GM13977 (cell line): ENCODE measurements around the gene SIAH2.

Experiments used
- DNase-seq: peaks from one replicate; pipeline ENCODE4 v3.0.0; 2012; ENCODE audit warnings: low spot score
- in situ Hi-C: fragments of 300-500 bp; cut with MboI; formaldehyde crosslinking; loops from one replicate; pipeline ENCODE4 v1.12.0; 2022; ENCODE audit warnings: low sequenced_read_pairs, low pct_unique_long_range_greater_than_20kb, mixed read lengths, inconsistent platforms; ENCODE audit not compliant: unreplicated experiment
- TF ChIP-seq, protein P1 (sequence below): IDR thresholded peaks from 2 replicates; pipeline ENCODE4 v1.5.1; 2012; ENCODE audit warnings: mild to moderate bottlenecking, control low read depth; ENCODE audit not compliant: insufficient read depth; ENCODE audit errors: extremely low read depth, missing control alignments

SIAH2 gene

GRCh38 chr3:150697646-150698045 lies 65.3 kb downstream of the SIAH2 start:
- no peak for DNase-seq
- TF ChIP-seq, protein P1, sequence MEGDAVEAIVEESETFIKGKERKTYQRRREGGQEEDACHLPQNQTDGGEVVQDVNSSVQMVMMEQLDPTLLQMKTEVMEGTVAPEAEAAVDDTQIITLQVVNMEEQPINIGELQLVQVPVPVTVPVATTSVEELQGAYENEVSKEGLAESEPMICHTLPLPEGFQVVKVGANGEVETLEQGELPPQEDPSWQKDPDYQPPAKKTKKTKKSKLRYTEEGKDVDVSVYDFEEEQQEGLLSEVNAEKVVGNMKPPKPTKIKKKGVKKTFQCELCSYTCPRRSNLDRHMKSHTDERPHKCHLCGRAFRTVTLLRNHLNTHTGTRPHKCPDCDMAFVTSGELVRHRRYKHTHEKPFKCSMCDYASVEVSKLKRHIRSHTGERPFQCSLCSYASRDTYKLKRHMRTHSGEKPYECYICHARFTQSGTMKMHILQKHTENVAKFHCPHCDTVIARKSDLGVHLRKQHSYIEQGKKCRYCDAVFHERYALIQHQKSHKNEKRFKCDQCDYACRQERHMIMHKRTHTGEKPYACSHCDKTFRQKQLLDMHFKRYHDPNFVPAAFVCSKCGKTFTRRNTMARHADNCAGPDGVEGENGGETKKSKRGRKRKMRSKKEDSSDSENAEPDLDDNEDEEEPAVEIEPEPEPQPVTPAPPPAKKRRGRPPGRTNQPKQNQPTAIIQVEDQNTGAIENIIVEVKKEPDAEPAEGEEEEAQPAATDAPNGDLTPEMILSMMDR = no peak
- in situ Hi-C loops = no loop called here

DNA sequence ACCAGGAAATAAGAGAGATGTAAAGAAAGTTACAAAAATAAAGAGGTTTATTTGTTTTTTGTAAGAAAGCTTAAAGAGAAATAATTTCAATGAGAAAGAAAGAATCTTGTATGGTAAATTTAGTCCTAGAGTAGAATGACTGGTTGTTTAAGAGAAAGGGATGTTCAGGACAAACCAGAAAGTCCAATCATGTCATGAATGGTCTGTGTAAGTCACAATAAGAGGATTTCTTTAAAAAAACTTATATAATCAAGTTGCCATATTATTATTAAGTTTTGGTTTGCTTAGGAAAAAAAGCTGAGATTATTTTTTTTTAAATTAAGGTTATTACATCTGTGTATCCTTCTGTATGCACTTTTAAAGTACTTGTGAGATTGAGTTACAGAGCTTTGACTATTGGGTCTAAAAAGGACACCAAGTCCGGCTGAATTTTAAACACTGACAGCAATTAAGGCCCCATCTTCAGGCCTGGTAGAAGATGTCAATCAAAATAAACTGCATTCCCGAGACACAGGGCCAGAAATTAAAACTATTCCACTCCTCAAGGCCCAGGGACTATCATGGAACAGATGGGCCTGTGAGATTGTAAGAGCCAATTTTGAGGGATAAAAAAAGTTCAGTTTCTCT lies 71.4 kb downstream of the SIAH2 start:
- DNase-seq = no peak
- TF ChIP-seq, protein P1 = no peak
- in situ Hi-C loops = no loop called here
